Thyroid gland (tissue), 4 donors: ENCODE data around the gene TAGLN. TPM values are rescaled to one million over a fixed set of nuclear protein-coding genes. Genes with fewer than 3 reads are reported as not detected.
A peak's percentile ranks its signal among the peaks of the same experiment; 100 is the strongest.

Experiments used
- DNase-seq, 2 donors: peaks; one replicate each; pipeline ENCODE4 v3.0.0-alpha.2; 2019
- H3K27ac ChIP-seq, 3 donors: fragments of 200-600 bp; sonication (generic); 1 replicate in 2 of 3; 2 replicates in 1 of 3; pipeline ENCODE4 v1.5.1; 2016 to 2019; ENCODE audit warnings: mild to moderate bottlenecking in 1 of 3, moderate library complexity in 1 of 3
- H3K27me3 ChIP-seq: fragments of 200-600 bp; sonication (generic); one replicate; pipeline ENCODE4 v1.5.1; 2019
- H3K36me3 ChIP-seq, 2 donors: fragments of 200-600 bp; sonication (generic); one replicate each; pipeline ENCODE4 v1.5.1; 2016 to 2019
- H3K4me1 ChIP-seq, 2 donors: fragments of 200-600 bp; sonication (generic); one replicate each; pipeline ENCODE4 v1.5.1; 2017 to 2019
- H3K4me3 ChIP-seq, 3 donors: fragments of 200-600 bp; sonication (generic); replicated peaks in 1 of 3; 1 replicate in 2 of 3; 2 replicates in 1 of 3; pipeline ENCODE4 v1.5.1; 2016; ENCODE audit warnings: mild to moderate bottlenecking in 1 of 3
- H3K9me3 ChIP-seq: fragments of 200-600 bp; sonication (generic); one replicate; pipeline ENCODE4 v1.5.1; 2017
- POLR2A ChIP-seq, 2 donors: fragments of 450-650 bp; IDR thresholded peaks; one replicate each; pipeline ENCODE4 v1.6.1; 2017; ENCODE audit warnings: antibody characterized with exemption in 2 of 2, mild to moderate bottlenecking in 2 of 2, moderate library complexity in 1 of 2
- WGBS, 2 donors: methylation state at CpG; one replicate each; pipeline ENCODE4 v1.1.5; 2017; 5-methylcytosine and 5-hydroxymethylcytosine counted together
- intact Hi-C: fragments of 100-400 bp; cut with DNase I; formaldehyde crosslinking; loops from one replicate; pipeline ENCODE4 v1.15.1; 2023
- total RNA-seq, 4 donors: library from RNA; depleted of rRNA; stranded (reverse); fragments of >200 nt; gene quantifications; one replicate each; pipeline ENCODE4 v1.2.3, GENCODE V29; 2016
- TF ChIP-seq, protein P1 (sequence below), 6 experiments: fragments of 200-600 bp in 3 of 6; fragments of 450-650 bp in 3 of 6; sonication (generic) in 3 of 6; IDR thresholded peaks; one replicate each; pipeline ENCODE4 v1.5.1; 2016 to 2019; ENCODE audit warnings: antibody characterized with exemption in 6 of 6, mild to moderate bottlenecking in 2 of 6, inconsistent platforms in 1 of 6, moderate library complexity in 1 of 6

TAGLN gene
- total RNA-seq, 4 donors from 2014 or later, result 155 to 407 (median 229) TPM

- peak in 1 of 2 donors; percentile 37 for DNase-seq
- 74 to 83% methylated on average over 14 of the region's 14 CpGs for WGBS, 2 donors
- peaks cover 11 to 12% of the 10 kb centered on the region in 2 donors for H3K36me3 ChIP-seq
- peaks cover 32 to 51% of the 10 kb centered on the region in 2 donors for H3K4me1 ChIP-seq
- intact Hi-C loops, result no loop called here
- peak overlapping the region; percentile 80 to 91 (median 90) for H3K27ac ChIP-seq
- TF ChIP-seq POLR2A (IDR thresholded peaks at IDR 0.05), result no peak
- TF ChIP-seq, protein P1, sequence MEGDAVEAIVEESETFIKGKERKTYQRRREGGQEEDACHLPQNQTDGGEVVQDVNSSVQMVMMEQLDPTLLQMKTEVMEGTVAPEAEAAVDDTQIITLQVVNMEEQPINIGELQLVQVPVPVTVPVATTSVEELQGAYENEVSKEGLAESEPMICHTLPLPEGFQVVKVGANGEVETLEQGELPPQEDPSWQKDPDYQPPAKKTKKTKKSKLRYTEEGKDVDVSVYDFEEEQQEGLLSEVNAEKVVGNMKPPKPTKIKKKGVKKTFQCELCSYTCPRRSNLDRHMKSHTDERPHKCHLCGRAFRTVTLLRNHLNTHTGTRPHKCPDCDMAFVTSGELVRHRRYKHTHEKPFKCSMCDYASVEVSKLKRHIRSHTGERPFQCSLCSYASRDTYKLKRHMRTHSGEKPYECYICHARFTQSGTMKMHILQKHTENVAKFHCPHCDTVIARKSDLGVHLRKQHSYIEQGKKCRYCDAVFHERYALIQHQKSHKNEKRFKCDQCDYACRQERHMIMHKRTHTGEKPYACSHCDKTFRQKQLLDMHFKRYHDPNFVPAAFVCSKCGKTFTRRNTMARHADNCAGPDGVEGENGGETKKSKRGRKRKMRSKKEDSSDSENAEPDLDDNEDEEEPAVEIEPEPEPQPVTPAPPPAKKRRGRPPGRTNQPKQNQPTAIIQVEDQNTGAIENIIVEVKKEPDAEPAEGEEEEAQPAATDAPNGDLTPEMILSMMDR (IDR thresholded peaks at IDR 0.05), result no peak
- no peaks in the 10 kb centered on the region for H3K9me3 ChIP-seq
- H3K4me3 ChIP-seq, result no peak overlapping the region
- H3K27me3 ChIP-seq, result no peaks in the 10 kb centered on the region
These were observed 27.6 kb upstream of the TAGLN start for GRCh38 chr11:117171404-117172061.

GRCh38 chr11:117172724-117173421 is 26.3 kb upstream of the TAGLN start:
- Histone ChIP-seq H3K4me3 (no peak overlapping the region), H3K4me1 (peaks cover 34 to 53% of the 10 kb centered on the region in 2 donors), H3K27me3 (no peaks in the 10 kb centered on the region), H3K9me3 (no peaks in the 10 kb centered on the region), H3K36me3 (peaks cover 3% of the 10 kb centered on the region in 2 donors), H3K27ac (peak overlapping the region; percentile 80 to 91 (median 90))
- TF ChIP-seq, protein P1 (IDR thresholded peaks at IDR 0.05), result no peak
- peak in 1 of 2 donors; percentile 18 for TF ChIP-seq POLR2A (IDR thresholded peaks at IDR 0.05)
- peak; percentile 70 to 80 for DNase-seq
- intact Hi-C loops, result no loop called here
- 37 to 56% methylated on average over 13 to 14 of the region's 14 CpGs for WGBS, 2 donors

DNA sequence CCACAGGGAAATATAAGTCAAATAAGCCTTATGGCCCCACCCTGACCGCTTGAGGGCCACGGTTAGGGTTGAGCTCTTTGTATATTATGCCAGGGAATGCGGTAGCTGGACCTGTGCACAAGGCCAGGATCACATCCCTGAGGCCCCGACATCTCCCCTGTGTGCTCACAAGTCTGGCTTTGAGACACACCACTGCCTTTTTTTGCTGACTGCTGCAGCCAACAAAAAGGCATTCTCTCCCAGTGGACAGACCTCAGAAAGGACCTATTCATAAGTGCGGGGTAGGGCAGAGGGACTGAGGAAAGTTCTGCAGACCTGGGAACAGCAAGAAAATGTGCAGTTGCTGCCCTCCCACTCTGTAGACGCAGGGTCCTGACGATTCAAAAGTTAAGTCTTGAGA is 24.1 kb upstream of the TAGLN start:
- peak overlapping the region in 2 of 3 donors; percentile 39 to 80 for H3K27ac ChIP-seq
- 55 to 83% methylated on average over 7 of the region's 7 CpGs for WGBS, 2 donors
- intact Hi-C loops, result no loop called here
- H3K27me3 ChIP-seq, result no peaks in the 10 kb centered on the region
- TF ChIP-seq, protein P1 (IDR thresholded peaks at IDR 0.05), result no peak
- no peak for TF ChIP-seq POLR2A (IDR thresholded peaks at IDR 0.05)
- DNase-seq, result no peak
- no peaks in the 10 kb centered on the region for H3K9me3 ChIP-seq
- H3K4me1 ChIP-seq, result peaks cover 47 to 63% of the 10 kb centered on the region in 2 donors
- H3K36me3 ChIP-seq, result no peaks in the 10 kb centered on the region
- H3K4me3 ChIP-seq, result no peak overlapping the region

GRCh38 chr11:117175781-117176180 is 23.4 kb upstream of the TAGLN start:
- H3K36me3 ChIP-seq, result no peaks in the 10 kb centered on the region
- DNase-seq, result no peak
- TF ChIP-seq, protein P1 (IDR thresholded peaks at IDR 0.05), result no peak
- no peak for TF ChIP-seq POLR2A (IDR thresholded peaks at IDR 0.05)
- H3K27me3 ChIP-seq, result no peaks in the 10 kb centered on the region
- intact Hi-C loops, result no loop called here
- WGBS, 2 donors, result 86 to 91% methylated on average over 5 of the region's 5 CpGs
- H3K4me1 ChIP-seq, result peaks cover 49 to 70% of the 10 kb centered on the region in 2 donors
- peak overlapping the region in 1 of 3 donors; percentile 8 for H3K27ac ChIP-seq
- no peak overlapping the region for H3K4me3 ChIP-seq
- no peaks in the 10 kb centered on the region for H3K9me3 ChIP-seq

GRCh38 chr11:117176186-117176585 is 23.0 kb upstream of the TAGLN start:
- peaks cover 48 to 74% of the 10 kb centered on the region in 2 donors for H3K4me1 ChIP-seq
- no peaks in the 10 kb centered on the region for H3K36me3 ChIP-seq
- H3K27ac ChIP-seq, result no peak overlapping the region
- no peak for DNase-seq
- 67 to 75% methylated on average over 1 of the region's 1 CpG for WGBS, 2 donors
- no peaks in the 10 kb centered on the region for H3K9me3 ChIP-seq
- H3K4me3 ChIP-seq, result no peak overlapping the region
- intact Hi-C loops, result no loop called here
- TF ChIP-seq, protein P1 (IDR thresholded peaks at IDR 0.05), result no peak
- TF ChIP-seq POLR2A (IDR thresholded peaks at IDR 0.05), result no peak
- no peaks in the 10 kb centered on the region for H3K27me3 ChIP-seq
